Activated T-helper 17 cell treated with anti-CD3 and anti-CD28 coated beads, Interleukin-2, amount 50 U/mL, for 72 hours (primary cell): ENCODE results near the gene H1-8. TPM values are rescaled to one million over a fixed set of nuclear protein-coding genes. Genes with fewer than 3 reads are reported as not detected.

Source experiments
- ATAC-seq: fragments of 150-1000 bp; cut with Tn5 transposase; replicated peaks from 2 replicates; pipeline ENCODE4 v1.10.0; 2021; ENCODE audit warnings: mild to moderate bottlenecking, moderate library complexity
- H3K27ac Mint-ChIP-seq: one replicate; pipeline ENCODE4 v1.8.0; 2022; ENCODE audit warnings: mixed read lengths
- H3K27me3 Mint-ChIP-seq: one replicate; pipeline ENCODE4 v1.8.0; 2022; ENCODE audit warnings: mixed read lengths
- H3K36me3 Mint-ChIP-seq: one replicate; pipeline ENCODE4 v1.8.0; 2022; ENCODE audit warnings: low read depth, mild to moderate bottlenecking, mixed read lengths
- H3K4me1 Mint-ChIP-seq: one replicate; pipeline ENCODE4 v1.8.0; 2022; ENCODE audit warnings: mixed read lengths
- H3K4me3 Mint-ChIP-seq: one replicate; pipeline ENCODE4 v1.8.0; 2022; ENCODE audit warnings: mild to moderate bottlenecking, mixed read lengths
- H3K9me3 Mint-ChIP-seq: one replicate; pipeline ENCODE4 v1.8.0; 2022; ENCODE audit warnings: mixed read lengths
- total RNA-seq, 2 donors: library from RNA; stranded (reverse); gene quantifications; one replicate each; pipeline ENCODE4 v1.2.3, GENCODE V29; 2022

Gene H1-8
- total RNA-seq, 2 donors from 2014 or later: not detected

DNA sequence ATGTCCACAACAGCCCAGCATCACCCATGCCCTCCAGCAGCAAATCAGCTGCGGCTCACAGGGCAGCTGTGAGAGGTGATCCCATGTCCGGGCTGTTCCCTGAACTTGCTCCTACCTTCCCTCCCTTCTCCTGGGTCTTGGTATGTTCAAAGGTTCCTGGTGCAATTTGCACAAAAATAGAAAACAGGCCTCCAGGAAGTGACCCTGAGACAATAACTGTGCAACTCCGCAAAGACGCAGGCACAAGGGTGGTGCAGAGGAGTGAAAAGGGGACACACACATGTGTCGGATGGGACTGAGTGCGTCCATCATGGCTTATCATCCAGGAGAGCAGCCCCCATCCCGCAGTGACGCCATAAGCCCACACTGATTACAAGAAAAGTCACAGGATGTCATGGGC, 47.2 kb downstream of the H1-8 start:
- H3K4me1 Mint-ChIP-seq: peaks cover 10% of the 10 kb centered on the region
- H3K27me3 Mint-ChIP-seq: no peaks in the 10 kb centered on the region
- no peaks in the 10 kb centered on the region for H3K9me3 Mint-ChIP-seq
- no peak overlapping the region for H3K4me3 Mint-ChIP-seq
- ATAC-seq: no peak
- no peak overlapping the region for H3K27ac Mint-ChIP-seq
- H3K36me3 Mint-ChIP-seq: no peaks in the 10 kb centered on the region

DNA sequence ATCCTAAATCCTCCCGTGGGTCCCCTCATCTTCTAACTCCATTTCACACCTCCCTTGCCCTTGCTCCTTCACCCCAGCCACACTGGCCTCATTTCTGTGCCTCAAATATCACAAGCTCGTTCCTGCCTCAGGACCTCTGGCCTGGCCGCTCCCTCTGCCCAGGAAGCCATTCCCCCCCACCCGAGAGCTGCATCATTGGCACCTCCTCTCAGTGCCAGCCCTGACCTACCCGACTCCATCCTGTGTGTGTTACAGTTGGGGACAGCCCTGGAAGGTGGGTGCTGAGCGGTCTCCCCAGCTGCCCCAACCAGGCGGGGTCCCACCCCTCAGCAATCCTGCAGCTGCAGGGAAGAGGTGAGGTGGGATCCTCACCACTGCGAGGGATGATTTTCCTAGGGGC, 49.0 kb downstream of the H1-8 start:
- peaks cover 10% of the 10 kb centered on the region for H3K4me1 Mint-ChIP-seq

DNA sequence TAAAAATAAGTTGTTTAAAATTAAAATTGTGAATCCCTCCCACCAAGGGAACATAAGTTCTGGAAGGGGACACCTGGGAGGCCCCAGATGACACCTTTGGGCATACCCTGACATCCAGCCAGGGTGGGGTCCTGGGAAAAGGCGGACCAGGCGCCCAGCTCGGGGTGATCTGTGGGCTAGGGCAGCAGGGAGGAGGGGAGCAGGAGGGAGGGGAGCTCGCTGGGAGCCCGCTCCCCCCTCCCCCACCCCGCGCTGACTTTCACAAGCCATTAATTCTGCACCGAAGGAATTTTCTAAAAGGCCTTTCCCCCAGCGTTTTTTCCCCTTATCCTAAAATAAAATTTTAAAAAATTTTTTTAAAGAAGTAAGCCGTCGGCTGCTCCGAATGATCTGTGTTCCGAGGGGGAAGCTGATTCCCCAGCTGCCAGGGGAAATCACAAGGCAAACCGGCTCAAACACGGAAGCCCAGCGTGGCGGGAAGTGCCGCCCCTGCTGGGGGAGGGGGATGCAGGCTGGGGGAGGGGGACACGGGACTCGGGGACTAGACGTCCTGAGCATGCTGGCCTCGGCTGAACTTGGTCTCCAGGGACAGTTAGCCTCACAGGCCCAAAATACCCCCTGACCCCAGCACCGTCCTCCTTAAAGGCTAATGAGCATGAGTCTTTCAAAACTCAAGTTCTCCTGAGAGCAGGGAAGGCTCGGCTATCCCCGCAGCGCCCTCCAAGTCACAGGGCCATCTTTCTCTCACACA, 49.6 kb downstream of the H1-8 start:
- Mint-ChIP-seq H3K27ac (no peak overlapping the region), H3K4me3 (no peak overlapping the region), H3K36me3 (no peaks in the 10 kb centered on the region), H3K4me1 (peaks cover 10% of the 10 kb centered on the region), H3K9me3 (no peaks in the 10 kb centered on the region), H3K27me3 (no peaks in the 10 kb centered on the region)
- ATAC-seq: no peak

More for the DNA sequence above, 49.0 kb downstream of the H1-8 start:
- H3K4me3 Mint-ChIP-seq: no peak overlapping the region
- no peaks in the 10 kb centered on the region for H3K27me3 Mint-ChIP-seq
- H3K9me3 Mint-ChIP-seq: no peaks in the 10 kb centered on the region
- H3K36me3 Mint-ChIP-seq: no peaks in the 10 kb centered on the region
- H3K27ac Mint-ChIP-seq: no peak overlapping the region
- ATAC-seq: no peak

DNA sequence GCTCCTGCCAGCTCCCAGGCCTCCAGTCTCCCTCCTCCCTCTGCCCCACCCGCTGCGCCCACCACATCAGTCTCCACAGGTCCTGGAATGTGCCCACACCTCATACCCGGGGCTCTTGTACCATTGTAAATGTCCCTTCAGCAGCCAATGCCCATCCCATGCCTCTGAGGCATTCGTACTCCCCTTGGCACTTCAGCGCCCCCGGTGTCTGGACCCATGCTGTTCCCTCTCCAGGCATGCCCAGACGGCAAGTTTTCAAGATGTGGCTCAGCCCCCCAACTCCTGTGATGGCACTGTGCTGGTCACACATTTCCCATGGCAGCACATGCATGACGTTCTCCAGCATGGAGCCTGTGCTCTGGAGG, 50.2 kb downstream of the H1-8 start:
- no peaks in the 10 kb centered on the region for H3K36me3 Mint-ChIP-seq
- peaks cover 10% of the 10 kb centered on the region for H3K4me1 Mint-ChIP-seq
- ATAC-seq: no peak
- peak overlapping the region; percentile 61 for H3K4me3 Mint-ChIP-seq
- H3K27ac Mint-ChIP-seq: peak overlapping the region; percentile 60
- H3K27me3 Mint-ChIP-seq: no peaks in the 10 kb centered on the region
- no peaks in the 10 kb centered on the region for H3K9me3 Mint-ChIP-seq

DNA sequence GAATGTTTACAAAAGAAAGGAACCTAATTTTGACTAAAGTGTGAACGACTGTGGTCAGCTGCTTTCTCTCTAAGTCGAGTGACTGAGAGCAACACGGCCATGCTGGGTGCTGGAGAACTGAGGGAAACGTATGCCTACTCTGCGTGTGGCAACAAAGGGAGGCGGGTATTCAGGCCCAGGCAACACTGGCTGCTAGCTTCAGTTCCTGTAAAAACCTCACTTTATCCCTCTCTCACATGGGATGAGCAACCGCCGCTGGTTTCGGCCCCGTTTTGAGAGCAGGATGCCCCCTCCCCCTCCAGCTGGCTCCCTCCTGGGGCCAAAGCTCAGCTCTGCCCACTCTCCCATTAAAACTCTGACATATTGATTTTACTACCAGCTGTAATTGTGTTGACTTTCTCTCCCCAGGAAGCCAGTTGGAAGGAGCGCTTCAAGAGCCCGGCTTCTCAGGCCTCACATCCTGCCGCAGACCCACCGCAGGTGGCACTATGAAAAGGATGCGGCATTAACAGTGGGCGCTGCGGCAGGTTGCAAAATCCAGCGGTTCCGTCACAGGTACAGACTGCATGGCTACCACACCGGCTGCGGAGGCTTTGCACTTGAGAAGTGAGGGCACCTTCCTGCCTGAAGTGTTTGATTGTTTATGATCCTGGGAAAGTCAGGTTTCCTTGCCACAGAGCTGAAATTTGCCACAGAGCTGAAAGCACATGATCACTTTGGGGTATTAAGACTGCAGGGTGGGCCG, 50.8 kb downstream of the H1-8 start:
- Mint-ChIP-seq H3K9me3 (no peaks in the 10 kb centered on the region), H3K27ac (peak overlapping the region; percentile 60), H3K4me1 (peaks cover 10% of the 10 kb centered on the region), H3K4me3 (peak overlapping the region; percentile 61), H3K27me3 (no peaks in the 10 kb centered on the region), H3K36me3 (no peaks in the 10 kb centered on the region)
- peak; percentile 81 for ATAC-seq

DNA sequence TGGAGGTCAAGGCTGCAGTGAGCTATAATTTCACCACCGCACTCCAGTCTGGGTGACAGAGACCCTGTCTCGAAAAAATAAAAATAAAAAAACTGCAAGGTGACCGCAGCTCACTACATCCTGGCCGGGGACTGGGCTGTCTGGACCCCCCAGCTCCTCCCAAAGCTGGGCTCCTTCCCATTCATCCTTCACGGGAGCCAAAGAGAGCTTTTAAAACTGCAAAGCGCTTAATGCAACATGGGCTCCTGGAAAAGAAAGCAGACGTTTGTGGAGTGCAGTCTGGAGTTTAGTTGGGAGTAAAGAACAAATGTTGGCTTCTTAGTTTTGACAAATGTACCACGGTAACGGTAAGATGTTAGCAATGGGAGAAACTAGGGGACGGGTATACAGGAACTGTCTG, 51.4 kb downstream of the H1-8 start:
- ATAC-seq: no peak
- Mint-ChIP-seq H3K4me3 (peak overlapping the region; percentile 61), H3K9me3 (no peaks in the 10 kb centered on the region), H3K27ac (no peak overlapping the region), H3K4me1 (peaks cover 10% of the 10 kb centered on the region), H3K36me3 (no peaks in the 10 kb centered on the region), H3K27me3 (no peaks in the 10 kb centered on the region)

DNA sequence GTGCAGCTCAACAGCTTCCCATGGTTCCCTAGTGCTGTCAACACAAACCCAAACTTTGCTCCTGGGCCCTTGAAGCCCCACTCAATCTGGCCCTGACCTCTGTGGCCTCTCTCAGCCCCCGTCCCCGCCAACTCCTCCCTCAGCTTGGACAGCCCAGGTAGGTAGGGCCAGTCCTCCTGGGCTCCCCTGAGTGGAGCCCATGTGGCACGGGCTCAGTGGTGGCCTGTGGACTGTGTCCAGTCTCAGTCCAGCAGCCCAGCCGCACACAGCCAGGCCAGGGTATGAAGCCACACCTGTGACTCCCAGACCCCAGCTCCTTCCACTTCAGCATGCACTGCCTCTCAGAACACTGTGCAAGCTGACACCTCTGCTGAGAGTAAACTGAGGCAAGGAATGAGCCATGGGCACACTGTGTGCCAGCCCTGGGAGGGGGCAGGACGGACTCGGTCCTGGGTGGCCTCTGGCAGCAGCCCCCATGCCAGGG, 52.0 kb downstream of the H1-8 start:
- H3K9me3 Mint-ChIP-seq: no peaks in the 10 kb centered on the region
- ATAC-seq: no peak
- H3K36me3 Mint-ChIP-seq: no peaks in the 10 kb centered on the region
- H3K4me3 Mint-ChIP-seq: no peak overlapping the region
- peaks cover 10% of the 10 kb centered on the region for H3K4me1 Mint-ChIP-seq
- H3K27ac Mint-ChIP-seq: no peak overlapping the region
- H3K27me3 Mint-ChIP-seq: no peaks in the 10 kb centered on the region

DNA sequence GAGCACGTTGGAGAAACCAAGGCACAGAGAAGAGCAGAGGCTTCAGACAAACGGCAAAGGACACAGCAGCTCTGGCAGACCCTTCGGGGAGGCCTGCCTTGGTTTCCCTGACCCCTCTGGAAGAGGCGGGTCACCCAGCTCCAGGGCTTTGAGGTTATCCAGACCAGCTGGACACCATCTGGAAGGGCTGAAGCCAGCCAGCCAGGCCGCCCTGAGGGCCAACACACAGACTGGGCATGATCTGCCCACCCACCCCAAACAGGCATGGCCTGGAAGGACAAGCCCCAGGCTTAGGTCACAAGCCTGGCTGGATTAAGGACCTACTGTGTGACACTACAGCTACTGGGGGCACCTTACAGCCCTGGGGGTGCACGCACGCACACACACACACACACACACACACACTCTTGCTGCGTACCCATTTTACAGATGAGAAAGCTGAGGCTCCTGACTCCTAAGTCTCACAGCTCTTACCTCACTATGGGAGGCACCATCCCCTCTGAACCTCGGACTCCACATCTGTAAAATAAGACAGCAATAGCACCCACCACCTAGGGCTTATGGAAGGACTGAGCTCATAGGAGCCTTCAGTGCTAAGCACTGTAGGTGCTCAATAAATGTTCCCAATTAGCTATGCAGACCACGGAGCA, 52.7 kb downstream of the H1-8 start:
- ATAC-seq: no peak
- no peaks in the 10 kb centered on the region for H3K36me3 Mint-ChIP-seq
- H3K4me1 Mint-ChIP-seq: peaks cover 12% of the 10 kb centered on the region

DNA sequence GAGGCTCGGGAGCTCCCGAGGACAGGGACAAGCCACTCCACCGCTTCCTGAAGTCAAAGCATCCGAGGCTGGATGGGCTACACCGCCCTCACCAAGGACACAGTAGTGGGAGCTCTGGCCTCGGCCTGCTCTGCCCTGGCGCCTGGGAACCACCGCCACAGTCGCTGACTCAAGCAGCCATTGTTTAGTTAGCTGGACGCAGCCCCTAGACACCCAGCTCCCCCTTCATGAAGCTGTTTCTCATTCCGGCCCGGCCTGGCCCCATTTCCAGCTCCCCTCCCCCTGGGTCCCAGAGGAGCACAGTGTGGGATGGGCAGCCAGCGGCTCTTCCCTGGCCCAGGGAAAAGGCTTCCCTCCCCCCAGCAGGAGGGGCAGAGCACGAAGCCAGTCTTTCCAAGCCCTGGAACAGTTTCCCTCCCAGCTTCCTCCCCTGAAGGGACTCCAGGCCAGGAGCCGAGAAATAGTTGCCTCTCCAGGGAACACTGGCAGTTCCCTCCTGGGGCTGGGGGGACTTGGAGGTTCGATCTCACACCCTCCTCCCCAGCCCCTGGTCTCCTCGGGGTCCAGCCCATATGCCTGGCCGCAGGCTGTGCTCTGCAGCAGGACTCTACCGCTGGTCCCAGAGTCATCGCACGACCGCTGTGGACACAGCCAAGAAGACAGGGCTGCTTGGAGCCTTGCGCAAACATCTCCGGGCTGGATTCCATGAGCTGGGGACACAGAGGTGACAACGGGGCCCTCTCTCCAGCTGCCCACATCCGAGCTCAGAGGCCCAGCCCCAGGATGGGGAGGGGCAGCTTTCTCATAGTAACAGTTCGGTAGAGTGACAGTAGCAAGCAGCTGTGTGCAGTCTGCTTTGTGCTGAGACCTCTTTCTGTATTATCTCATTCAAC, 53.5 kb downstream of the H1-8 start:
- Mint-ChIP-seq H3K27ac (no peak overlapping the region), H3K36me3 (no peaks in the 10 kb centered on the region), H3K27me3 (no peaks in the 10 kb centered on the region), H3K4me3 (no peak overlapping the region), H3K9me3 (no peaks in the 10 kb centered on the region), H3K4me1 (peaks cover 13% of the 10 kb centered on the region)
- ATAC-seq: no peak

More for the DNA sequence above, 52.7 kb downstream of the H1-8 start:
- no peaks in the 10 kb centered on the region for H3K27me3 Mint-ChIP-seq
- no peaks in the 10 kb centered on the region for H3K9me3 Mint-ChIP-seq
- H3K27ac Mint-ChIP-seq: no peak overlapping the region
- no peak overlapping the region for H3K4me3 Mint-ChIP-seq

DNA sequence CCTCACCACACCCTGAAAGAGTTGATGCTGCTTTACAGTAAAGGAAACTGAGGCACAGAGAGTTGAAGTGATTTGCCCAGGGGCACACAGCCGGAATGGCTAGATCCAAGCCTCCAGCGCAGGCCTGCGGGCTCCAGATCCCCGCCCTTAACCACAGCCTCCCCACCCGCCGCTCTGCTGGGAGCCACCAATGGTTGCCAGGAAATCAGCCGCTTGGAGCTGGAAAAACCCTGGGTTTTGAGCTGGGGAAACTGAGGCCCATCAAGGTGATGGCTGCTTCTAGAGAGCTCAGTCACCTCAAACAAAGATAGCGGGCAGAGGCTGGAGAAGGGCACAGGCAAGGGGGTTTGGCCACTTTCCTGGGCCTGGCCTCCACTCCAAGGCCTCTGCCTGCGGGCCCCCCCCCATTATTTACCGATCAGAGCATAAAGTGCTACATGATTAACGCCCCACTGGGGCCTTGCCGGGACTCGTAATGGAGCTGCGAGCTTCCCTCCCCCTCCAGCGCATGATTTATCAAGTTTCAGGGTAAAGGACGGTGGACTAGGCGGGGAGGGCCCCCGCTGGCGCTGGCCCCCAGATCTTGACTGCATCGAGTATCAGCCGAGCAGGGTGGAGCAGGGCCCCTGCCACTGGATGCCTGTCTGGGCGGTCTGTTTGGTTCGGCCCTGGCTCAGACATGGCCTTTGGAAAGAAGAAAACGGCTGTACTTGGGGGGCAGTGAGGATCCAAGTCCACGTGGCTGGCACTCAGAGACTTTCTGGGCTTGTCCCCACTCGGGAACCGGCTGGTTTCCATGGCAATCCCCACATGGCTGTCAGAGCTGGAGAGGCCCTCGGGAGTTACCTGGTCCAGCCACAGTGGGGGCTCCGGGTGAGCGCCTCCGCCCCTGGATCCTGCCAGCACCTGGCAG, 54.4 kb downstream of the H1-8 start:
- no peak for ATAC-seq
- Mint-ChIP-seq H3K9me3 (no peaks in the 10 kb centered on the region), H3K4me1 (peaks cover 15% of the 10 kb centered on the region), H3K4me3 (no peak overlapping the region), H3K27ac (no peak overlapping the region), H3K27me3 (no peaks in the 10 kb centered on the region), H3K36me3 (no peaks in the 10 kb centered on the region)

DNA sequence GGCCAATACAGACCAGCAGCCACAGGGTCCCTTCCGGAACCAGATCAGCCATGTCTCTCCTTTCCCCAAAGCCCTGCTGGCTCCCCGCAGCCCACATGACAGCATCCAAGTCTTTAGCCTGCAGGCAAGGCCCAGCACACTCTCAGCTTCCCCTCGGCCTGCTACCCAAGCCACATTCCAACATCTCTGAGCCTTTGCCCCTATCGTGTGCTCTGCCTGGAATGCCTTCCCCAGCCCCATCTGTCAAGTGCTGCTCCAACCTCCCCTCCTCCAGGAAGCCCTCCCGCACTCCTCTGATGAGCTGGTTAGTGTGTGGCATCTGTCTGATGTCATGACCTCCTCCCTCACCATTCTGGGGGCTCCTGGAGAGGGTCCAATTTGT, 55.0 kb downstream of the H1-8 start:
- Mint-ChIP-seq H3K27ac (no peak overlapping the region), H3K4me3 (no peak overlapping the region), H3K9me3 (no peaks in the 10 kb centered on the region), H3K36me3 (no peaks in the 10 kb centered on the region), H3K27me3 (no peaks in the 10 kb centered on the region), H3K4me1 (peaks cover 17% of the 10 kb centered on the region)
- ATAC-seq: no peak

DNA sequence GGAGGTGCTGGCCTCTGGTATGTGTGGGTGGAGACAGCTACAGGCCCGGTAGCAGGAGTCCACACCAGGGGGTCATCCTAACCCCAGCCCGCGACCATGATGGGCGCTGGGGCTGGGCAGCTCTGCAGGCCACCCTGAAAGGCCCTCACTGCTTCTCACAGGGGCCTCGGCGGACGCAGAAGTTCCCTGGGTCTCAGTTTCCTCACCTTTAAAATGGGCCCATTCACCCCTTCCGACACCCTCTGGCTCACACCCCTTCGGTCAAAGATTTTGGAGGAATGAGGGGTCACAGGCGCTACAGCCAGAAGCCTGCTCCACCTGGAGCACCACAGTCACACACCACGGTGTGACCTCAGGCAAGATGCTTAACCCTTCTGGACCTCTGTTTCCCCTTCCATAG, 55.5 kb downstream of the H1-8 start:
- H3K27me3 Mint-ChIP-seq: no peaks in the 10 kb centered on the region
- no peak overlapping the region for H3K4me3 Mint-ChIP-seq
- H3K4me1 Mint-ChIP-seq: peaks cover 13% of the 10 kb centered on the region
- H3K27ac Mint-ChIP-seq: no peak overlapping the region
- H3K36me3 Mint-ChIP-seq: no peaks in the 10 kb centered on the region
- ATAC-seq: no peak
- H3K9me3 Mint-ChIP-seq: no peaks in the 10 kb centered on the region

DNA sequence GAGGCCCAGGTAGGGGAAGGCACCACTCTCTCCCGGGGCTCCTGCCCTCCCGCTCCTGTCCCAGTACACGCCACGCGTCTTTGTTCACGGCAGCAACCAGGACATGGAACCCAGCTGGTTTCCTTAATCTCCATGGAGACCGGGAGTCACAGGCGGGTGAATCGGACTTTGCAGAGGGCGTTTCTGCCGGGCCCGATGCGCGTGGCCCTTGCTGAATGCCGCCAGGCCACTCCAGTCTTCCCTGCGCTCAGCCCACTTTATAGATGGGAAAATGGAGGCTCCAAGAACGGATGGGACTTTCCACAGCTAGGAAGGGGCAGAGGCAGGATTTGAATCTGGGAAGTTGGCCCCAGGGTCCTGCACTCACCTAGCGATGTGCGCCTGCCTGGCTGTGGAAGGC, 56.1 kb downstream of the H1-8 start:
- Mint-ChIP-seq H3K4me1 (peaks cover 9% of the 10 kb centered on the region), H3K27me3 (no peaks in the 10 kb centered on the region)
- ATAC-seq: no peak

More for the DNA sequence above, 56.1 kb downstream of the H1-8 start:
- Mint-ChIP-seq H3K36me3 (no peaks in the 10 kb centered on the region), H3K4me3 (no peak overlapping the region), H3K27ac (no peak overlapping the region), H3K9me3 (no peaks in the 10 kb centered on the region)
